ENCODE results near the gene COX5B.

COX5B gene

DNA sequence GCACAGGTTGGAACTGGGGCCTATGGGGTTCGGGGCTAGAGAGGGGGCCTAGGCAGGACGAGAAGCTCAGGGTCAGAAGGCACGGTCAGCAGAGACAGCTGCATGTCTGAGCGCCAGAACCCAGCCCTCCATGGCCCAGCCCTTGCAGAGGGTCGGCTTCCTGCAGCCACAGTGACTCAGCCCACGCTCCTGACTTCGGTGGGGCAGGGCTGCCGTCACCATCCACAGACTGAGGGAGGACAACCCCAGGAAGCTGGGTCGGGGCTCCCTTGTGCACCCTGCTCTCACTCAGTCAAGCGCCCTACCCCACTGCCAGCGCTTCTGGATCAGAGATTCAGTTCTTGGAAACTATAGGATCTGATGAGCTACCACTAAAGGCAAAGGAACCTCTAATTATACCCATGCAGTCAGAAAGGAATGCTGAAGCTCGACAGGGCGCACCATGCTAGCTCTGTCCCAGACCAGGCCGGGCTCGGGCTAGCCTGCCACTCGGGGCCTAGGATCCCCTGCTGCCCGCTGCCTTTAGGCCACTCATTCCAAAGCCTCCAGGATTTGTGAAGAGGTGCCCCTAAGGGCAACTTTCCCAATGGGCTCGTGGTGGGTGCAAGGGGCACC, 15.0 kb downstream of the COX5B start:
- Histone ChIP-seq H3K27me3 (ENCODE audit: insufficient read depth, low read depth, severe bottlenecking) (no peaks in the 10 kb centered on the region), H3K4me3 (ENCODE audit: low read depth, low read length) (no peak overlapping the region), H3K36me3 (peaks cover 27% of the 10 kb centered on the region), H3K9me3 (ENCODE audit: severe bottlenecking) (no peaks in the 10 kb centered on the region), H3K27ac (no peak overlapping the region)
- TF ChIP-seq, protein P1, sequence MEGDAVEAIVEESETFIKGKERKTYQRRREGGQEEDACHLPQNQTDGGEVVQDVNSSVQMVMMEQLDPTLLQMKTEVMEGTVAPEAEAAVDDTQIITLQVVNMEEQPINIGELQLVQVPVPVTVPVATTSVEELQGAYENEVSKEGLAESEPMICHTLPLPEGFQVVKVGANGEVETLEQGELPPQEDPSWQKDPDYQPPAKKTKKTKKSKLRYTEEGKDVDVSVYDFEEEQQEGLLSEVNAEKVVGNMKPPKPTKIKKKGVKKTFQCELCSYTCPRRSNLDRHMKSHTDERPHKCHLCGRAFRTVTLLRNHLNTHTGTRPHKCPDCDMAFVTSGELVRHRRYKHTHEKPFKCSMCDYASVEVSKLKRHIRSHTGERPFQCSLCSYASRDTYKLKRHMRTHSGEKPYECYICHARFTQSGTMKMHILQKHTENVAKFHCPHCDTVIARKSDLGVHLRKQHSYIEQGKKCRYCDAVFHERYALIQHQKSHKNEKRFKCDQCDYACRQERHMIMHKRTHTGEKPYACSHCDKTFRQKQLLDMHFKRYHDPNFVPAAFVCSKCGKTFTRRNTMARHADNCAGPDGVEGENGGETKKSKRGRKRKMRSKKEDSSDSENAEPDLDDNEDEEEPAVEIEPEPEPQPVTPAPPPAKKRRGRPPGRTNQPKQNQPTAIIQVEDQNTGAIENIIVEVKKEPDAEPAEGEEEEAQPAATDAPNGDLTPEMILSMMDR (IDR thresholded peaks at IDR 0.05; ENCODE audit: low read depth, low read length): no peak
- no peak for DNase-seq

DNA sequence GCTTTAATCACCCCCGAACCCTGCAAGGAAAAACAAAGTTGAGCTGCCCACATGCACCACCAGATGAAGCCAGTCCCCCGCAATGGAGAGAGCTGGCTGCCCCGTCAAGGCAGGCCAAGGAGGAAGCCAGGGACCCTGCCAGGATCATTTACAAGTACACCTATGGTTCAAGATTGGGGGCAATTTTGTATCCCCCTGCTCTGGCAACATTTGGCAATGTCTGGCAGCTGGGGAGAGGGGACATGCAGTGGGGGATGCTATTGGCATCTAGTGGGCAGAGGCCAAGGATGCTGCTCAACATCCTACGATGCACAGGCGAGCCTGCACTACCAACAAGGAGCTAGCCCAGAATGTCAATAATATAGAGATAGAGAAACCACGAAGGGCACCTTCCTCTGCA, 16.1 kb downstream of the COX5B start:
- H3K27me3 ChIP-seq (ENCODE audit: insufficient read depth, low read depth, severe bottlenecking): no peaks in the 10 kb centered on the region
- H3K4me3 ChIP-seq (ENCODE audit: low read depth, low read length): no peak overlapping the region
- TF ChIP-seq, protein P1 (IDR thresholded peaks at IDR 0.05; ENCODE audit: low read depth, low read length): no peak
- no peak overlapping the region for H3K27ac ChIP-seq
- no peaks in the 10 kb centered on the region for H3K9me3 ChIP-seq (ENCODE audit: severe bottlenecking)
- H3K36me3 ChIP-seq: peaks cover 25% of the 10 kb centered on the region
- DNase-seq: no peak

DNA sequence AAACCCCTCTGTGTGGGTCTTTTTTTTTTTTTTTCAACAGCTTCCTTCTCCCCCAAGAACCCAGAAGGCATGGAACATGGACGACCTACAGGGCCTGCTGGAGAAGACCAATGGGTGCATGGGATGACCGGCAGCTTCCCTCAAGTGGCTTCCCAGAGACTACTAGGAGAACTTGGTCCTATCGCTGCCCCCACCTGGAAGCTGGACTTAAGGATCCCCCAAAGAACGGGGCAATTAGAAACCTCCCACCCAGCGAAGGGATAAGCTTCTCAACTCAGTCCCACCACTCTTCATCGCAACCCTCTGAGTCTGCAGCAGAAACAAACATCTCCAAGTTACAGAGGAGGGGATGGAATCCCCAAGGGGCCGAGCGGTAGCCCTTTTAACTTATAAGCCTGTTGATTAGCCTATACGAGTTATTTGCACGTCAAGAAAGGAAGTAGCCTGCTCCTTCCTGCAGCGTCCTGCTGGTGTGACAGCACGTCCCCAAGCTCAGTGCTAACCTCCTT, 16.6 kb downstream of the COX5B start:
- TF ChIP-seq, protein P1 (IDR thresholded peaks at IDR 0.05; ENCODE audit: low read depth, low read length): no peak
- H3K4me3 ChIP-seq (ENCODE audit: low read depth, low read length): peak overlapping the region; percentile 85
- peaks cover 20% of the 10 kb centered on the region for H3K36me3 ChIP-seq
- no peaks in the 10 kb centered on the region for H3K27me3 ChIP-seq (ENCODE audit: insufficient read depth, low read depth, severe bottlenecking)
- no peak overlapping the region; the same call in 1 of the 2 replicates for H3K27ac ChIP-seq
- no peak for DNase-seq
- H3K9me3 ChIP-seq (ENCODE audit: severe bottlenecking): no peaks in the 10 kb centered on the region

DNA sequence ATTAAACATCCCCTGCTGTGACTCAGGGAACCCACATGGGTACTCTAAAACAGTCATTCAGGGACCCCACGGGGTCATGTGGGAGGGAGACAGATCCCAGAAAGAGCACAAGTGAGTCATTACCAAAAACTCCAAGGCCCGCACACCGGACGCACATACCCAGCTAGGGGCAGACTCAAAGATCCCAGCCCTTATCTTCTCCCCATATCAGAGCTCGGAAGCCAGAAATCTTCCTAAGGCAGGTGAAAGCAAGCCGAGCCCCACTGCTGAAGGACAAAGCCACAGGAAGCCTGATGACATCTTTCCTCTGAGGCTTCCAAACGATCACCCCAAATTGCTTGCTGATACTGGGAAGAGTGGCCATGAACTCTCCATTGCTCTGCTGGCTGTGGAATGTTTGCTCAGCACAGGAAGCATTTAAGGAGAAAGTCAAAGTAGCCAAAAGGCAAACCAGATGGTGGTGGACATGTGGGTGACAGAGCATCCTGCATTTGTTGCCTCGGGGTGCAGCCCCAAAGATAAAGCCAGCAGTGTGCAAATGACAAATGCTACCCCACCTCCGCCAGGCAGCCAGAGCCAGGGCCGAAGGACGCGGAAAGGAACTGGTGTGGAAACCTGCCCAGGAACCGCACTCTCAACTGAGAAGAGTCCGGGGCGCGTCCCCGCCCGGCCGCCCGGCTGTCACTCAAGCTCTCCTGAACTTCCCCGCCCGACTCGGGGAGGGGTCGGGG, 17.2 kb downstream of the COX5B start:
- peak; percentile 65 for DNase-seq
- peaks cover 14% of the 10 kb centered on the region for H3K36me3 ChIP-seq
- peak overlapping the region; percentile 85 for H3K4me3 ChIP-seq (ENCODE audit: low read depth, low read length)
- H3K27me3 ChIP-seq (ENCODE audit: insufficient read depth, low read depth, severe bottlenecking): no peaks in the 10 kb centered on the region
- TF ChIP-seq, protein P1 (IDR thresholded peaks at IDR 0.05; ENCODE audit: low read depth, low read length): no peak
- H3K9me3 ChIP-seq (ENCODE audit: severe bottlenecking): no peaks in the 10 kb centered on the region
- peak overlapping the region; percentile 99 for H3K27ac ChIP-seq

DNA sequence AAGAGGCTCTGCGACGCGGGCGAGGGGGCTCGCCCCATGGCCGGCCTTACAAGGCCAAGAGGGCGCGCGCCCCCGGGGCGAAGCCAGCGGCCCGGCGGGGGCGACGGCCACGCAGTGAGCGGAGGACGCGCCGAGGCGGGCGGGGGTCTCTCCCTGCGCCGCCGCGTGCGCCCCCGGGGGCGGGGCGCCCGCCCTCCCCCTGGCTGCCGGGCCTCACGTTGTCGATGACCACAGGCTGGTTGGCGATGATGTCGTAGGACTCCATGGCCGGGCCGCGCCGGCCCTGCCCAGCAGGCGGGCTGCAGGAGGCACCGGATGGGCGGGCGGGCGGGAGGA, 17.7 kb downstream of the COX5B start:
- H3K36me3 ChIP-seq: peaks cover 9% of the 10 kb centered on the region
- H3K27me3 ChIP-seq (ENCODE audit: insufficient read depth, low read depth, severe bottlenecking): no peaks in the 10 kb centered on the region
- peak overlapping the region; percentile 85 for H3K4me3 ChIP-seq (ENCODE audit: low read depth, low read length)
- DNase-seq: no peak
- TF ChIP-seq, protein P1 (IDR thresholded peaks at IDR 0.05; ENCODE audit: low read depth, low read length): no peak
- H3K9me3 ChIP-seq (ENCODE audit: severe bottlenecking): no peaks in the 10 kb centered on the region
- peak overlapping the region; percentile 99 for H3K27ac ChIP-seq
